T-helper 22 cell (primary cell): ENCODE data around the gene EGFR.

Experiments
- DNase-seq: peaks from one replicate; pipeline ENCODE4 v3.0.0-alpha.2; 2020; ENCODE audit warnings: low read depth

Gene EGFR

GRCh38 chr7:55018361-55019190, at the start of gene EGFR:
Gene EGFR, plus strand, starts transcription at chr7:55019017. Its CDS starts 261 bp downstream, at chr7:55019278.
- no peak for DNase-seq

- DNase-seq: no peak
These were observed 49.4 kb upstream of the EGFR start for GRCh38 chr7:54969208-54969967.

- DNase-seq: no peak
These were observed 46.0 kb upstream of the EGFR start for GRCh38 chr7:54972733-54973294.

DNA sequence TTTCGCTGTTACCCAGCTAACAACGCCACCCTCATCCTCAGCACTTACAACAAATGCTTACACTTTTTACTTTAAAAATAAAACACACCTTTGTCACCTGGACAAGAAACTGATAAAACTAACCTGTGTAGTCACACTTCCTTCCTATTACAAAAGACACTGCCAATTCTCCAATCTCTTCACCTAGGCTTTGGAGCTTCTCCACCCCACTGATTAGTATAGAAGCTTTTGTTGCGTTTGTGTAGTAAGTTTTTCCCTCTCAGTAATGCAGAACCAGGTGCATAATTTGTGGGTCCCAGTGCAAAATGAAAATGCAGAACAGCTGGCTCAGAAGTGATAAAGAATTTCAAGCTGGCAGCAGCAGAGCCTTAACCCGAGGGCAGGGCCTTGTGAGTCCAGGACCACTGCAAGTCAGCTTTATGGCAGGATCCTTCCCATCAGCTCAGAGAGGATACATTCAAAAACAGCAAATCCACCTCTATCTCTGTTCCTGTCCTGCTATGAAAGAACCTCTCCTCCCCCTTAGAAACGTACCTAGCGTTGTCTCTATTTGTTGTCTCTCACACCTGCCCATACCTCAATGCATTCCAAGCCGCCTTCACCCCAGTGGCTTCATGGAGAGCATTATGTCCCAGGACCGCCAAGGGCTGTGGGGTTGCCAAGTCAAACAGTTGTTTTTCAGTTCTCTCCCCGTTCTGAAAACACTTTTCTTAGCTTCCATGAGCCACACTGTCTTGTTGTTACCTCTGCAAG, 40.3 kb upstream of the EGFR start:
- no peak for DNase-seq

DNA sequence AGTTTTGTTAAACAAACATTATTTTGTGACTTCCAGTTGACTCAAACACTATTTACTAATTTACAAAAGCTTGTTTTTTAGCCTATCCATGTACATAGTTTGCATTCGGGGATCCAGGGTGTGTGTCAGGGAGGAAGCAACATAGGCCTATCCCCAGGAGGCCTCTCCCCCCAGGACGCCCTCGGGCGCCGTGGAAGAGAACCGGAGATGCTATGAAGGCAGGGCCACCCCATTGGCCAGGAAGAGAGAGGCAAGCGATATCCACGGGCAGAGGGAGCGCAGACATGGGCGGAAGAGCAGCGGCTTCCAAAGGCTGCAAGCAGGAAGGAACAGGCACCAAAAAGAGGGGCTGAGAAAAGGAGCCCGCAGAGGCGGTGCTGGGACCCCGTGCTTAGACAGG, 38.3 kb upstream of the EGFR start:
- DNase-seq: no peak

GRCh38 chr7:54981913-54982312, 36.9 kb upstream of the EGFR start:
- DNase-seq: no peak

GRCh38 chr7:54985426-54986330, 33.1 kb upstream of the EGFR start:
- DNase-seq: no peak

GRCh38 chr7:54986716-54987115, 32.1 kb upstream of the EGFR start:
- no peak for DNase-seq

- DNase-seq: no peak
These were observed 31.0 kb upstream of the EGFR start for GRCh38 chr7:54987772-54988171.

- no peak for DNase-seq
These were observed 30.3 kb upstream of the EGFR start for GRCh38 chr7:54988516-54988915.

- DNase-seq: no peak
These were observed 29.2 kb upstream of the EGFR start for GRCh38 chr7:54989453-54990225.

- DNase-seq: no peak
These were observed 27.5 kb upstream of the EGFR start for GRCh38 chr7:54991341-54991740.

GRCh38 chr7:54992871-54993475, 25.8 kb upstream of the EGFR start:
- no peak for DNase-seq

DNA sequence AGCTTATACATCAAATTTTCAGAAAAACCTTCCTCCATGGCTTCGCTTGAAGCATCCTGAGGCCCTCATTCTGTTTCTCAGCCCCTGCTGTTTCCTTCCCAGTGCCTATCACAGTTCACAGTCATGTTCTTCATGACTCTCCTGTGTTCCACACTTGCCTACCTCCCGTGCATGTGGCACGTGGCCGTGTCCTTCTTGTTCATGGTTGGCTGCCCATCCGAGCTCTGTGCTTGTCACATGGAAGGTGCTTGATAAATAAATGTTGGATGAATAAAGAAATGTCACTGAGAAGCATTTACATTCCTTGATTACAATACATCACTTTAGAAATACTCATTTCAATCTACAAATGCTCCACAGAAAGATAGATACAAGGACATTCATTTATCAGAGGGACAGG, 23.7 kb upstream of the EGFR start:
- DNase-seq: no peak

DNA sequence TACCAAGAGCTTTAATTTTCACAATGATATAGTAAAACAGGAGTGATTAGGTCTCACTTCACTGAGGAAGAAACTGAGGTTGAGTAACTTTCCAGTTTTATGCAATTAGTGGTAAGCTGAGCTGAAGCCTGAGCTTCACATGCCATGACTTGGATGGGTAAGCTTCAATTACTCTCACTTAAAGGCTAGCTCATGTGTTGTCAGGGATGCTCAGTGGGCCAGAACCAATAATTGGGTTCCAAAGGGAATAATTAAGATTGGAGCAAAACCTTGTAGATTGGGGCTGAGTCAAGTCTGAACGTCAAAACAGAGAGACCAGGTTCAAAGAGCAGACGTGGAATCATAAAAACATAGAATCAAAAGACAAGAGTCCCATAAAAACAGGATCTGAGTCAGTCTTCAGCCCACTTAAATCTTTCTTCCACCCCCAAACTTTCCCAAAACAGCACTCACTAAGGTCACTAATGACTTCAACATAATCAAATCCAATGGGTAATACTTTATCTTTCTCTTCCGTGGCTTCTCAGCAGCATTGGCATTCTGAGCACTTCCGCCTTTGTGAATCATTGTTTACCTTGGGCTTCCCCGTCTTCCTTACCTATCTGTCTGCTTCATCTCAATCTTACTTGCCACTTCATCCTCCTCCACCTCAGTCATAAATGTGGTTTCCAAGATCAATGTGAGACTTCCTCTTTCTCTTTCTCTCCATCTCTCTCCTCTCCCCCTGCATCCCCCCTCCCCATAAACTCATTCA, 23.0 kb upstream of the EGFR start:
- no peak for DNase-seq

- no peak for DNase-seq
These were observed 22.4 kb upstream of the EGFR start for GRCh38 chr7:54996391-54996790.

DNA sequence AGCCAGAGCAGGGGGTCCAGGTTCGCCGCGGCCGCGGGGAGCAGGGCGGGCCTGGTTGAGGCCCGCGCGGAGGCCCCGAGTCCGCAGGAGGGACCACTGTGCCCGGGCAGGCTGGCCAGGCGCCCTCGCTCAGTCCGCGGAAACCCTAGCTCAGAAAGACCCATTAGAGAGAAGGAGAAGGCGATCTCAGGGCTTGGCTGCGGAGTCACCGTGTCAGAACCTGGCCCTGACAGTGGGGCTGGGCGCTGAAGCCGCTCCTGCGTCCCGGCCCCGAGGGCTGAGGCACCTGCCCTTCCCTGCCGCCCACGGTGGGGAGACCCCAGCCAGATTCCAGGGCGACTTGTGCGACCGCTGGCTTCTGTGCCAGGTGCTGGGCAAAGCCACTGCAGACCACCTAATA, 14.2 kb upstream of the EGFR start:
- DNase-seq: no peak

- DNase-seq: no peak
These were observed 13.5 kb upstream of the EGFR start for GRCh38 chr7:55005241-55005851.

- no peak for DNase-seq
These were observed 12.3 kb upstream of the EGFR start for GRCh38 chr7:55006499-55006898.
